Measurements from ENCODE around the gene FKBP8.

FKBP8 gene

DNA sequence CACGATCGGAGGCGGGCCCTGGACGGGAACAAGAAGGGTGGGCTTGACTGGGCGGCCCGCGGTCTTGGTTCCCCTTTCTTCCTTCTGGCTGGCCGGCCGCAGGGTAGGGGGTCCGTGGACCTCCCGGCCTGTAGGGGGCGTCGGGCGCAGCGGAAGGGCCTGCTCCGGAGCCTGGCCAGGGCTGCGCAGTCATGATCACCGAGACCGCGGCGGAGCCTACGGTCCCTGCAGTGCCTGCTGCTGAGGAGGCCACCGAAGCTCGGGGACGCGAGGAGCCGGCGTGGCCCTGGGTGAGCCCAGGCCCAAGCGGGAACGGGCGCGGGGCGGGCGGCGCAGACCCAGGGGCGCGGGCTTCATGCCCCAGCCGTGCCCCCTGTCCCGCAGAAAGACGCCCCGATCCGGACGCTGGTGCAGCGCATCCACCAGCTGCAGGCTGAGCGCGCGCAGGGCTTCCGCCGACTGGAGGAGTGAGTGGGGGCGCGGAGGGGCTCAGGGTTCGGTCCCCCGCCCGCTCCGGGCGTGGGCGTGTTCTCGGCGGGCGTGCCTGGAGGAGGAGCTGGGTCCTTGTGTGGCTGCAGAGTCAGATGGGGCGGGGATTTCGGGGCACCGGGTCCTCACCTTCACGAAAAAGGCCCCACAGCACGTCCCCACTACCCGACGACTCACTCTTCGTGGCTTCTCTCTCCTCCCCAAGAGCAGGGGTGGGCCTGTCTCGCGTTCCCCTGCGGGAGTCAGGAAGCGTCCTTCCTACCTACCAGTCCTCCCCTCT, 45.4 kb upstream of the FKBP8 start, which contains the start of gene REX1BD:
REX1BD (plus strand) TSS at position 188 of the 769 bp plus-strand sequence; CDS start at position 192, 4 bp downstream.
- TF ChIP-seq MAX (IDR thresholded peaks at IDR 0.05; ENCODE audit: low read depth, low read length) (peak; percentile 39; the same call in 1 of the 2 replicates), MYC (IDR thresholded peaks at IDR 0.05; ENCODE audit: low read depth, low read length) (peak; percentile 61), POLR2A (IDR thresholded peaks at IDR 0.05; ENCODE audit: extremely low read depth, insufficient read length) (peak; percentile 74)
- TF ChIP-seq, protein P1, sequence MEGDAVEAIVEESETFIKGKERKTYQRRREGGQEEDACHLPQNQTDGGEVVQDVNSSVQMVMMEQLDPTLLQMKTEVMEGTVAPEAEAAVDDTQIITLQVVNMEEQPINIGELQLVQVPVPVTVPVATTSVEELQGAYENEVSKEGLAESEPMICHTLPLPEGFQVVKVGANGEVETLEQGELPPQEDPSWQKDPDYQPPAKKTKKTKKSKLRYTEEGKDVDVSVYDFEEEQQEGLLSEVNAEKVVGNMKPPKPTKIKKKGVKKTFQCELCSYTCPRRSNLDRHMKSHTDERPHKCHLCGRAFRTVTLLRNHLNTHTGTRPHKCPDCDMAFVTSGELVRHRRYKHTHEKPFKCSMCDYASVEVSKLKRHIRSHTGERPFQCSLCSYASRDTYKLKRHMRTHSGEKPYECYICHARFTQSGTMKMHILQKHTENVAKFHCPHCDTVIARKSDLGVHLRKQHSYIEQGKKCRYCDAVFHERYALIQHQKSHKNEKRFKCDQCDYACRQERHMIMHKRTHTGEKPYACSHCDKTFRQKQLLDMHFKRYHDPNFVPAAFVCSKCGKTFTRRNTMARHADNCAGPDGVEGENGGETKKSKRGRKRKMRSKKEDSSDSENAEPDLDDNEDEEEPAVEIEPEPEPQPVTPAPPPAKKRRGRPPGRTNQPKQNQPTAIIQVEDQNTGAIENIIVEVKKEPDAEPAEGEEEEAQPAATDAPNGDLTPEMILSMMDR (IDR thresholded peaks at IDR 0.05; ENCODE audit: low read depth, low read length) = peak; percentile 62
- H3K4me3 ChIP-seq (ENCODE audit: low read depth, low read length) = peak within 1 kb of the TSS; percentile 73
- DNase-seq (ENCODE audit: low read depth) = peak; percentile 94

GRCh38 chr19:18587962-18588610, 44.7 kb upstream of the FKBP8 start:
- peak; percentile 49 for DNase-seq (ENCODE audit: low read depth)
- no peak for TF ChIP-seq MAX (IDR thresholded peaks at IDR 0.05; ENCODE audit: low read depth, low read length)
- H3K4me3 ChIP-seq (ENCODE audit: low read depth, low read length) = peak overlapping the region; percentile 61

DNA sequence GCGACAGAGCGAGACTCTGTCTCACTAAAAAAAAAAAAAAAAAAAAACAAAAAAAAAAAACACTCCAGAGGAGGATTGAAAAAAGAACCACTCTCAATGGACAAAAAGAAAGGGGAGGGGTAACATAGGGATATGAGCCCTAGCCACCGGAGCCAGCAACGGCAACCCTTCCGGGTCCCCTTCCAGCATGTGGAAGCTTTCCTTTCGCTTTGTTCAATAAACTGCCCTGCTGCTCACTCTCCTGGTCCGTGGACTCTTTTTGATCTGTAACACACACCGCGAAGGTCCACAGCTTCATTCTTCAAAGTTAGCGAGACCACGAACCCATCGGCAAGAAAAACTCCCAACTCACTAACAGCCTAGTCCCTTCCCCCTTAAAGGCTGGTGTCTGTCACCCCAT, 44.2 kb upstream of the FKBP8 start:
- DNase-seq (ENCODE audit: low read depth) = no peak
- H3K4me3 ChIP-seq (ENCODE audit: low read depth, low read length) = no peak overlapping the region
- TF ChIP-seq MYC (IDR thresholded peaks at IDR 0.05; ENCODE audit: low read depth, low read length) (no peak), POLR2A (IDR thresholded peaks at IDR 0.05; ENCODE audit: extremely low read depth, insufficient read length) (no peak), MAX (IDR thresholded peaks at IDR 0.05; ENCODE audit: low read depth, low read length) (no peak)
- TF ChIP-seq, protein P1 (IDR thresholded peaks at IDR 0.05; ENCODE audit: low read depth, low read length) = no peak

- TF ChIP-seq, protein P1 (IDR thresholded peaks at IDR 0.05; ENCODE audit: low read depth, low read length) = no peak
- no peak for TF ChIP-seq MYC (IDR thresholded peaks at IDR 0.05; ENCODE audit: low read depth, low read length)
- no peak for TF ChIP-seq POLR2A (IDR thresholded peaks at IDR 0.05; ENCODE audit: extremely low read depth, insufficient read length)
- TF ChIP-seq MAX (IDR thresholded peaks at IDR 0.05; ENCODE audit: low read depth, low read length) = no peak
- no peak overlapping the region for H3K4me3 ChIP-seq (ENCODE audit: low read depth, low read length)
- peak; percentile 58 for DNase-seq (ENCODE audit: low read depth)
These were observed 42.9 kb upstream of the FKBP8 start for GRCh38 chr19:18586306-18586705.

DNA sequence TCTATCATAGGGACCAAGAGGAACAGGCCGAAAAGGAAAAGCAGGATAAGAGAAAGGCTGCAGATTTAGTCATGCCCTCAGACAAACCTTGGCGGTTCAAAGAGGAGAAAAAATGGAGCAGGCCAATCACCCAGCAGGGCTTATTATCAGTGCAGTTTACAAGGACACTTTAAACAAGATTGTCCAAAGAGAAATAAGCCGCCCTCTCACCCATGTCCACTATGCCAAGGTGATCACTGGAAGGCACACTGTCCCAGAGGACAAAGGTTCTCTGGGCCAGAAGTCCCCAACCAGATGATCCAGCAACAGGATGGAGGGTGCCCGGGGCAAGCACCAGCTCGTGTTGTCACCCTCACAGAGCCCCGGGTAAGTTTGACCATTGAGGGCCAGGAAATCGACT, 36.9 kb upstream of the FKBP8 start:
- DNase-seq (ENCODE audit: low read depth) = no peak
- no peak overlapping the region for H3K4me3 ChIP-seq (ENCODE audit: low read depth, low read length)
- TF ChIP-seq, protein P1 (IDR thresholded peaks at IDR 0.05; ENCODE audit: low read depth, low read length) = no peak
- no peak for TF ChIP-seq MYC (IDR thresholded peaks at IDR 0.05; ENCODE audit: low read depth, low read length)
- no peak for TF ChIP-seq POLR2A (IDR thresholded peaks at IDR 0.05; ENCODE audit: extremely low read depth, insufficient read length)
- TF ChIP-seq MAX (IDR thresholded peaks at IDR 0.05; ENCODE audit: low read depth, low read length) = no peak

DNA sequence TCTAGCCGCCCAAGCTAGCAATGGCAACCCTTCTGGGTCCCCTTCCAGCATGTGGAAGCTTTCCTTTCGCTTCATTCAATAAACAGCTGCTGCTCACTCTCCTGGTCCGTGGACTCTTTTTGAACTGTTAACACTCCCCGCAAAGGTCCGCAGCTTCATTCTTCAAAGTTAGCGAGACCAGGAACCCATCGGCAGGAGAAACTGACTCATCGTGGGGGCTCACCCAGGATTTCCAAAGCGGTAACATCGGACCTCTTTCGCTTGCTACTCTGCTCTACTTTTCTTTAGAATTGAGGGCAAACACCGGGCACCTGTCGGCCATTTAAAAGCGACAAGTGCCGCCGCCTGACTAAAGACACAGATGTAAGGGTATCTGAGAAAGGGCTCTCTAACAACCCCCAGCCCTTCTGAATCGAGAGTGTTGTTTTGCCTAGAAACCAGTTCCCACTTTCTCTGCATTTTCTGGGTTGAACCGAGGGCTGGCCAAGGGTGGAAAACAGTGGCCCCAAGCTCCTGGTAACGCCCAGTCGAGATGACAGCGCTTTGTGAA, 34.1 kb upstream of the FKBP8 start:
- no peak for DNase-seq (ENCODE audit: low read depth)
- H3K4me3 ChIP-seq (ENCODE audit: low read depth, low read length) = no peak overlapping the region
- TF ChIP-seq POLR2A (IDR thresholded peaks at IDR 0.05; ENCODE audit: extremely low read depth, insufficient read length) (no peak), MAX (IDR thresholded peaks at IDR 0.05; ENCODE audit: low read depth, low read length) (no peak)
